CMK (cell line): ENCODE data around the gene ITPR1.
A peak's percentile ranks its signal among the peaks of the same experiment; 100 is the strongest.
"Not testable (repeated sequence)": the region's sequence is repeated elsewhere in the genome, so short reads cannot be mapped to it uniquely, and the experiment has no call there.

ENCODE experiments used
- DNase-seq: peaks from one replicate; pipeline ENCODE4 v3.0.0-alpha.2; 2010; ENCODE audit warnings: low read depth

Gene ITPR1

DNA sequence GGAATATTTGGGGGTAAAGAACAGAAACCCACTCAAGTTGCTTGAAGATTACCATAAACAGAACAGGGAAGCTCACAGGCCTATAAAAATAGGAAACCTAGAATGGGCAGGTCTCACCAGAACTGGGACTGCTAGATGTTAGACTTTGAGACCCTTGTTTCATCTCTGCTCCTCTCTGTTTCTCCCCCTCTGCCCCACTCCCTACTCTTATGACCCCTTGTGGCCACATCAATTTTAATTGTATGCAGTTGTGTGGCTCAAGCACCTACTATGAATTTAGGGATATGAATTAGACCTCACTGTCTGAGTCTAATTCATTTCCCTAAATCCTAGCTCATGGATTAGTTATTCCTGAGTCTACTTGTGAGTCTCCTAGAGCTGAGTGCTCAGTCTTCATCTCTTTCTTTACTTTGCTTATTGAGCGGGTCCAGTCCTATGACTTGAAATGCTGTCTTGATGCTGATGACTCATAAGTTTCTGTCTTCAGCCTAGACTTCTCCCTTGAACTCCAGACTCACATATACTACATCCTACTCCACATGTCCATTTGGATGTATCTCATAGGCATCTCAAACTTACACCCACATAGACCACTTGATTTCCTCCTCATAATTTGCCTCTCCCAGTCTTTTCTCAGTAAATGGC is 78.7 kb downstream of the ITPR1 start:
- no peak for DNase-seq

GRCh38 chr3:4573153-4573552 is 80.0 kb downstream of the ITPR1 start:
- DNase-seq = no peak

DNA sequence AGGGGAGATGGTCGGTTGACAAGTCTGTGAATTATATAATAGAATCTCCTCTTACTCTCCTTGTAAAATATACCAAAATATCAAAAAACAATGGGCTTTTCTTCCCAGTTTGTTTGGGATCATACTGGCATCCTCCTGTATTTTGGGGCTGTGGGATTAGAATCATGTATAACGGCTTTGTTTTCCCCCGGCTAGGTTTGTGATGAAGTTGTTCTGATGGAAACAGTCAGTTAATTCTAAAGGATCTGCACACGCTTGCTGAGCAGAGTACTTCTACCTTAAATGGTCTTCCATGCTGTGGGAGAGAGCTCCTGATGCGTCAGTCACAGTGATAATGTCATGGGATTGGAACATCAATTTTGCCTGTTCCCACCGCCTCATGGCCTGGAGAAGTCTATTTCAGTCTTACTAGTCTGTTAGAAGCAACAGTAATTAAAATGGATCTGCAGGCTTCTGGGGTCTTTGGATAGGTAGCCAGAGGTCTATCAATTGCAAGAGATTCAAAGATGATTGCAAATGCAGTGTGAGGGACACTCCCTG is 81.3 kb downstream of the ITPR1 start:
- DNase-seq = no peak

DNA sequence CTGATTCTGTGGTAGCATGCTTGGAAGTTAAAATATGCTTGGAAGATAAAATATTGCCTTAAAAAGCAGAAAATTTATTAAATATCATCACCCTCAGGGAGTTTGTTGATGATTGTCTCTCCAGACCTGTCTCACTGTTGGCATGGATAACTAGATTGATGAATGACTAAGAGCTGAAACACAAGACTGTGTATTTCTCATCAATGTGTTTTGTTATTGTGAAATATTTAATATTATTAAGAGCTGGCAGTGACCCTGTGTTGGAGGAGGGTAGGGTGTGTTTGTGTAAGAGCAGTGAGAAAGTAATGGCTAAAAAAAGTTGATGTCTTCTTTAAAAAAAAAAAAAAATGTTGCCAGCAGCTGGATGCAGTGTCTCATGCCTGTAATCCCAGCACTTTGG is 82.2 kb downstream of the ITPR1 start:
- no peak for DNase-seq

- DNase-seq = no peak
These were observed 84.6 kb downstream of the ITPR1 start for GRCh38 chr3:4577721-4578120.

DNA sequence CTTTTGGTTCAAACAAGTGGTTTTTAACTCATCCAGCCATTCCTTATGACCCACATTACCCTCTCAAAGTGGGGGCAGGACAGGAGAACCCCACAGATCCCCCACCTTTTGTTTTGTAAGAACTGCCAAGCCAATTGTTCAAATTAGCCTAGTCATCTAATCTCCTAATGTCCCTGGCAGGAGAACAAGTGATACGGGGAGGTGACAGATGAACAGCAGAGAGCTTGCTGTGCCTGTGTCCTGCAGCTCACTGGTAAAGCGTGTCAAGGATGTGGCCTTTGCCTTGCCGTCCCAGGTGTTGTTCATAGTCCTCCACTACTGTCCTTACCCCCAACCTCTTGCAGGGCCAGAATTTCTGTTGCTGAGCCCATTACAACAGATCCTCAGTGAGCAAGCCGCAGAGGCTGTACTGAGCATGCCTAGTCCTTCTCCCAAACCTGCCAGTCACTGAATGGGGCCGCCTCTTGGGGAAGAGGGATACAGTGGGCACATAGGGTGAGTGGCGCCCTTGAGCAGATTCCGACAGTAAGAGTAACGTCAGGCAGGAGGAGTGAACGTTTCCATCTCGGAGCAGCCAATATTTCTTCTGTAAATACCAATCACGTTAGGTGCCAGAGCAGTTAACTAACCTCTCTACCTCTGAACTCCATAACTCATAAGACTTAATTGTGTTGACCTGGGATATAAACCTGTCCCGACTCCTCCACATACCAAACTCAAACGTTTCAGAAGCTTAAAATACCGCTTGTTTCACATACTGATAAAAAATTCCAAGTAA is 87.4 kb downstream of the ITPR1 start:
- no peak for DNase-seq

GRCh38 chr3:4581124-4581424 is 87.9 kb downstream of the ITPR1 start:
- no peak for DNase-seq

GRCh38 chr3:4581498-4581897 is 88.3 kb downstream of the ITPR1 start:
- DNase-seq = no peak

- peak; percentile 52 for DNase-seq
These were observed 88.9 kb downstream of the ITPR1 start for GRCh38 chr3:4581920-4582611.

- DNase-seq = no peak
These were observed 89.5 kb downstream of the ITPR1 start for GRCh38 chr3:4582624-4583023.

GRCh38 chr3:4583416-4583815 is 90.3 kb downstream of the ITPR1 start:
- DNase-seq = no peak

DNA sequence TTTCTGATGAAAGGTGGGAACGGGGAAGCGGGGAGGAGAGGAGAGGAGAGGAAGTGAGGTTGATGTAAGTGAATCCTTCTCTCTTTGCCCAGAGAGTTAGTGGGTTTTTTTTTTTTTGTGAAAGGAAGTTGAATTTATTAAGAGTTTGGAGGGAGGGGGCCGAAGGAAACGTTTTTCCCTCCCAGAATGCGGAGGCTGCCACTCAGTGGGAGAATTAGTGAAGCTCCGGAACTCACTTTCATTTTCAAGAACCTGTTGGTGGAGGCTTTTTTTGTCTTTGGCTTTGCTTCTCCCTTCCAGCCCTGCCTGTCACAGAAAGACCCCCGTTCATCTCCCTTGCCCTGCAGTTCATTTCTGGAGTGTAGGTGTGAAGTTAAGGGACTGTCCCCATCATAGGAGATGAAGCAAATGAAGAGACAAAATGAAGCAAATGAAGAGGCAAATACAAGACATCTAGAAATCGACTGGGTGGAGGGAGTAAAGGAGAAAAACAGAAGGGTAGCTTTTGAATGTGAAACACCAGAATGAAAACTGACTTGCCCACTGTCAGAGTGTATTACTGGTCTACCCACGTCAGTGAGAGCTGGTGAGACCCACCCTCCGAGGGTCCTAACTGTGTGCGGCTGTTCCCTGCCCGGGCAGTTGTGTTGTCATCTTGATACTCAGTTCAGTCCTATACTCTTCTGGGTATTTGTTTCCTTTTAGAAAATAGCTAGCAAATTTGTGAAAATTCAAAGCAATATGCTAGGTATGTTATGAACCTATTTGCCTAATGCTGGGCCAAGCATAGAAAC is 91.5 kb downstream of the ITPR1 start:
- peak; percentile 17 for DNase-seq

GRCh38 chr3:4586381-4586780 is 93.2 kb downstream of the ITPR1 start:
- DNase-seq = no peak

- DNase-seq = no peak
These were observed 94.1 kb downstream of the ITPR1 start for GRCh38 chr3:4587061-4587837.

DNA sequence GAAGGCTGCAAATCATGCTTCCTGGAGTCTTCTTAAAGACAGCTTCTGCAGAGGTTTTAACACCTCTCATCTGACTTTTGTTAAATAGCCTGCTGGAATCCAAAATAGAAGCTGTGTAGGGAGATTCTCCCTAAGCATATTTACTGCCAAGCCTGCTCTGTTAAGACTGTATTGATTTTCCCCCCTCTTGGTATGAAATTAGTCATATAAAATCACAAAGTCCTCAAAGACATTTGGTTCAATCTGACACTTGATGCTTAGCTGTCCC is 94.6 kb downstream of the ITPR1 start:
- no peak for DNase-seq

GRCh38 chr3:4588466-4588865 is 95.3 kb downstream of the ITPR1 start:
- no peak for DNase-seq

DNA sequence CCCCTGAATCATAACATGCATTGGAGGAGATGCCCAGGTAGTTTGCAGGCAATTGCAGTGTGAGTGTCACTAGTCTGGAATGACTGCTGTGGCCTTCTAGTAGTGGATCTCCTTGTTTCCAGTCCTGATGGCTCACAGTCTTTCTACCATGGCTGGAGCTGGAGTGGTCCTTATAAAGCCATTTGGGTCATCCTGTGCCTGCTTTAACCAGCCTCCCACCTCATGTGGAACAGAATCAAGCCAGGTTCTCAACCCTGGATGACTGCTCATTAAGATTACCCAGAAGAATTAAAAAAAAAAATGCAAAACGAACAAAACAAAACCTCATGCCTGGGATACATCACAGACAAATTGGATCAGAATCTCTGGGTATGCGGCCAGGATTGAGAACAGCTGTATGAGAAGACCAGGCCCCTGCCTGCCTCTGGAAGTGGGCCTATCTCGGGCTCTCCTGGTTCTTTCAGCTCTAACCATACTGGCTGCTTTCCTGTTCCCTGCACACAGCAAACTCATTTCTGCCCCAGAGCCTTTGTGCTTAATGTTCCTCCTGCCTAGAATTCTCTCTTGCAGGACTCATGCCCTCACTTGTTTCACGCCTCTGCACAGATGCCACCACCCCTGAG is 96.4 kb downstream of the ITPR1 start:
- DNase-seq = no peak

GRCh38 chr3:4590849-4591248 is 97.7 kb downstream of the ITPR1 start:
- DNase-seq = not testable (repeated sequence)

GRCh38 chr3:4591669-4592068 is 98.5 kb downstream of the ITPR1 start:
- no peak for DNase-seq

DNA sequence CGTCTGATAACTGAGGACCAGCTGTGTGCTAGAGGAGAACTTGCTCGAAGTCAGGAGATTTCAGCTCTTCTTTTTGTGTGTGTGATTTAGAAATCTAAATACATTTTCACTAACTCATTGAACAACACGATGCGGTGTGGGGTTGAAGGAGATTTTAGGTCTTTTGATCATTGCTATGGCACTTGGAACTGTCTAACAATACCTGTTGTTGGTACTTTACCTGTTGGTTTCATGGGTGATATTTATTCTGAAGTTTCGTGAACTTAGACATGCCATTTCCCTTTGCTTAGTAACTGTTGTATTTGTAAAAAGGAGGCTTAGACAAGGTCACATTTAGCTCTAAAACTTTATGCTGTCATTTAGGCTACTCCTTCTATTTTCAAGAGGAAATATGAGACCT is 99.9 kb downstream of the ITPR1 start:
- DNase-seq = no peak

DNA sequence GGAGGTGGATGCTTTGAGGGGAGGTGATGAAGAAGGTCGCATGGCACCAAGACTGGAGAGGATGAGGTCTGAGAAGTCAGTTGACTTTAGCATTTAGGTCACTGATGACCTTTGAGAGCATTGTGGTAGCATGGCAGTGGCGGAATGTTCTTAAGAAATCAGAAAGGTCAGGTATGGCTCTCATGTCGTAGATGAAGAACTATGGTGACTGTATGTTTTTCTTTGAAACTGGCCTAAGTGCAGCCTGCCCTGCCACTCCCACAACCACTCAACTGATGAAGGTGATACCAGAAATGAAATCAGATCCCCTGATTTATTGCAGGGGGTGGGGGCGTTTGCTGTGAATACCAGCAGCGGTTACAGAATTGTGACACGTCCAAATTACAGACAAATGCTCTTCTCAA is 102.6 kb downstream of the ITPR1 start:
- no peak for DNase-seq
